A549 (cell line): ENCODE measurements around the gene ZBTB8B. TPM values are rescaled to one million over a fixed set of nuclear protein-coding genes. Genes with fewer than 3 reads are reported as not detected.
A peak's percentile ranks its signal among the peaks of the same experiment; 100 is the strongest.

Source experiments
- ATAC-seq, 2 experiments: fragments of 200-7000 bp in 1 of 2; fragments of >200 bp in 1 of 2; cut with Nextera tagmentation in 1 of 2; cut with Tn5 transposase in 1 of 2; 3 replicates each; pipeline versions ENCODE4 v1.8.0 to v1.9.1; 2018 to 2020; ENCODE audit warnings: mild to moderate bottlenecking in 1 of 2, moderate library complexity in 1 of 2
- CTCF ChIA-PET: fragments of 300-600 bp; sonication (Branson Sonifier 250); formaldehyde crosslinking; extraction: SDS; loops from one replicate; lab custom pipeline; 2021; ENCODE audit warnings: antibody characterized with exemption, inconsistent platforms; lab: Yijun Ruan, JAX
- POLR2A ChIA-PET: fragments of 350-600 bp; formaldehyde crosslinking; extraction: SDS; loops from one replicate; lab custom pipeline; 2021; ENCODE audit warnings: antibody characterized with exemption, inconsistent platforms; lab: Yijun Ruan, JAX
- DNase-seq, 2 experiments: peaks; one replicate each; pipeline versions ENCODE4 v3.0.0 to v3.0.0-alpha.2; 2011 to 2016; ENCODE audit warnings: low read depth in 1 of 2, low spot score in 1 of 2
- FAIRE-seq: peaks from 2 replicates; lab custom pipeline; 2011; peaks lifted over from hg19 to GRCh38; lab: Jason Lieb, UNC
- H3K27ac ChIP-seq, 2 experiments: fragments of >200 bp; sonication (Bioruptor Twin); formaldehyde crosslinking; 3 replicates each; pipeline ENCODE4 v1.5.1; 2016 to 2017
- H3K4me1 ChIP-seq: fragments of >200 bp; sonication (Bioruptor Twin); formaldehyde crosslinking; 3 replicates; pipeline ENCODE4 v1.6.1; 2016
- H3K4me2 ChIP-seq: fragments of >200 bp; sonication (Bioruptor Twin); formaldehyde crosslinking; 3 replicates; pipeline ENCODE4 v1.6.1; 2016
- H3K4me3 ChIP-seq: fragments of >200 bp; sonication (Bioruptor Twin); formaldehyde crosslinking; 3 replicates; pipeline ENCODE4 v1.5.1; 2016
- H3K9me3 ChIP-seq: fragments of >200 bp; sonication (Bioruptor Twin); formaldehyde crosslinking; 3 replicates; pipeline ENCODE4 v1.6.1; 2016
- BCL3 ChIP-seq: fragments of >200 bp; sonication (Bioruptor Twin); formaldehyde crosslinking; IDR thresholded peaks from 3 replicates; pipeline ENCODE4 v1.6.1; 2016
- CEBPB ChIP-seq, 2 experiments: fragments of >200 bp in 1 of 2; sonication (Bioruptor Twin) in 1 of 2; formaldehyde crosslinking in 1 of 2; IDR thresholded peaks; 2 replicates each; pipeline ENCODE4 v1.6.1; 2012 to 2016
- E2F6 ChIP-seq: IDR thresholded peaks from 2 replicates; pipeline ENCODE4 v1.6.1; 2012; ENCODE audit warnings: low read depth, borderline replicate concordance
- EHF ChIP-seq: fragments of 250-450 bp; sonication (Bioruptor Pico); IDR thresholded peaks from 2 replicates; pipeline ENCODE4 v1.5.0; 2020; ENCODE audit warnings: mild to moderate bottlenecking
- ESRRA ChIP-seq: fragments of 150-350 bp; IDR thresholded peaks from 2 replicates; pipeline ENCODE4 v1.6.1; 2014; ENCODE audit warnings: mild to moderate bottlenecking, low read length, borderline replicate concordance
- FOSL2 ChIP-seq, 2 experiments: fragments of 450-650 bp in 1 of 2; fragments of >200 bp in 1 of 2; sonication (Bioruptor Twin) in 1 of 2; formaldehyde crosslinking; IDR thresholded peaks; 2 replicates each; pipeline versions ENCODE4 v1.5.0 to v1.6.1; 2016 to 2020; ENCODE audit warnings: mild to moderate bottlenecking in 1 of 2, moderate library complexity in 1 of 2
- HEYL ChIP-seq: fragments of 250-450 bp; sonication (Bioruptor Pico); IDR thresholded peaks from 2 replicates; pipeline ENCODE4 v1.8.0; 2021; ENCODE audit warnings: mild to moderate bottlenecking, moderate library complexity
- JUN ChIP-seq, 2 experiments: fragments of >200 bp; sonication (Bioruptor Twin); formaldehyde crosslinking; IDR thresholded peaks; 2 replicates in 1 of 2; 3 replicates in 1 of 2; pipeline ENCODE4 v1.6.1; 2016 to 2017
- JUNB ChIP-seq: fragments of >200 bp; sonication (Bioruptor Twin); formaldehyde crosslinking; IDR thresholded peaks from 2 replicates; pipeline ENCODE4 v1.6.1; 2016
- MAZ ChIP-seq: fragments of 150-350 bp; IDR thresholded peaks from 2 replicates; pipeline ENCODE4 v1.6.1; 2014; ENCODE audit warnings: antibody characterized with exemption, low read depth, low read length, borderline replicate concordance
- MYC ChIP-seq: IDR thresholded peaks from 2 replicates; pipeline ENCODE4 v1.6.1; 2012; ENCODE audit warnings: mild to moderate bottlenecking, inconsistent platforms, low read length, improper control_type of control experiment, borderline replicate concordance
- NFE2L2 ChIP-seq: fragments of 150-350 bp; conservative IDR thresholded peaks from 2 replicates; pipeline ENCODE4 v1.6.1; 2014; ENCODE audit warnings: low read length
- NPAS2 ChIP-seq: fragments of 250-450 bp; sonication (Bioruptor Pico); IDR thresholded peaks from 2 replicates; pipeline ENCODE4 v1.8.0; 2022; ENCODE audit warnings: mild to moderate bottlenecking, moderate library complexity, borderline replicate concordance
- PBX3 ChIP-seq: IDR thresholded peaks from 2 replicates; pipeline ENCODE4 v1.6.1; 2012
- REST ChIP-seq: fragments of 200-600 bp; sonication (generic); IDR thresholded peaks from 2 replicates; pipeline ENCODE4 v1.6.1; 2016; ENCODE audit warnings: antibody characterized with exemption, mild to moderate bottlenecking, moderate library complexity
- RFX5 ChIP-seq: fragments of 450-650 bp; IDR thresholded peaks from 2 replicates; pipeline ENCODE4 v1.7.1; 2014; ENCODE audit warnings: antibody characterized with exemption, mild to moderate bottlenecking, moderate library complexity
- RNF2 ChIP-seq: fragments of 200-600 bp; sonication (generic); IDR thresholded peaks from 2 replicates; pipeline ENCODE4 v1.6.1; 2016; ENCODE audit warnings: low read depth, mild to moderate bottlenecking, antibody characterized with exemption, moderate library complexity, borderline replicate concordance
- TFCP2L1 ChIP-seq: fragments of 250-450 bp; sonication (Bioruptor Pico); IDR thresholded peaks from 2 replicates; pipeline ENCODE4 v1.5.0; 2021; ENCODE audit warnings: mild to moderate bottlenecking
- WGBS: methylation state at CpG from one replicate; pipeline ENCODE4 v1.1.6; 2017; ENCODE audit errors: missing lambda C conversion rate; 5-methylcytosine and 5-hydroxymethylcytosine counted together
- polyA minus RNA-seq: library from RNA; depleted of rRNA, polyadenylated mRNA; stranded (reverse); fragments of >200 nt; gene quantifications from 2 replicates; pipeline ENCODE4 v1.2.3, GENCODE V29; 2011; rRNA and poly(A)+ RNA removed
- polyA plus RNA-seq, 4 experiments: library from polyadenylated mRNA; depleted of rRNA in 3 of 4; stranded (reverse); fragments of >200 nt; fragmentation: RNase III in 1 of 4; extraction: RNeasy Plus Mini Kit Qiagen cat#74134 plus additional on column Dnase treatment in 1 of 4; gene quantifications; 2 replicates in 3 of 4; 3 replicates in 1 of 4; pipeline ENCODE4 v1.2.3, GENCODE V29; 2011 to 2017
- TF ChIP-seq, protein P1 (sequence below): IDR thresholded peaks from 2 replicates; pipeline ENCODE4 v1.6.1; 2012
- TF ChIP-seq, protein P2 (sequence below): fragments of 450-650 bp; IDR thresholded peaks from 2 replicates; pipeline ENCODE4 v1.6.1; 2014; ENCODE audit warnings: antibody characterized with exemption

ZBTB8B gene
- polyA plus RNA-seq (2011; rRNA removed) (0.01 TPM in 2 replicates), polyA plus RNA-seq (2017; fragmentation: RNase III; extraction: RNeasy Plus Mini Kit Qiagen cat#74134 plus additional on column Dnase treatment) (0.01 to 0.03 TPM (median 0.03 TPM) in 3 replicates), polyA minus RNA-seq (not detected in 2 replicates)
- under 0.01 TPM in 1 of 2 replicates, not detected in the other for polyA plus RNA-seq (2012; cell fraction: cytosol; rRNA removed)
- polyA plus RNA-seq (2012; cell fraction: nucleus; rRNA removed), result under 0.01 and 0.01 TPM in 2 replicates

- Histone ChIP-seq H3K4me2 (peak within 1 kb of the TSS; percentile 100), H3K4me3 (peak within 1 kb of the TSS; percentile 50), H3K4me1 (0 out of 3 replicates have a peak, but pooled peaks cover 6% of the 10 kb centered on the region), H3K27ac (0 out of 6 replicates have a peak within 1 kb of the TSS, but pooled peaks of 1 of the 2 experiments have one; percentile 38), H3K9me3 (no peaks in the 10 kb centered on the region)
- no peak for TF ChIP-seq HEYL
- peak; percentile 45; the same call in 1 of the 2 replicates for TF ChIP-seq RNF2
- peak; percentile 87 for TF ChIP-seq PBX3
- TF ChIP-seq REST, result no peak
- DNase-seq (peak; percentile 51 to 59), FAIRE-seq (no peak), ATAC-seq (peak; percentile 88 to 94)
- ChIA-PET CTCF (interaction anchor here (0.6 to 2.6 kb wide), 2 partner anchors 17 to 64 kb away, joined by 4 to 9 read pairs; no protein-coding TSS in a partner anchor), POLR2A (no interaction called here)
- 18% methylated on average over 15 of the region's 66 CpGs for WGBS
Measured at GRCh38 chr1:32464716-32465577, at the start of gene ZBTB8B. ZBTB8B (plus strand) TSS chr1:32465072; CDS start chr1:32470625, 5,553 bp downstream.

DNA sequence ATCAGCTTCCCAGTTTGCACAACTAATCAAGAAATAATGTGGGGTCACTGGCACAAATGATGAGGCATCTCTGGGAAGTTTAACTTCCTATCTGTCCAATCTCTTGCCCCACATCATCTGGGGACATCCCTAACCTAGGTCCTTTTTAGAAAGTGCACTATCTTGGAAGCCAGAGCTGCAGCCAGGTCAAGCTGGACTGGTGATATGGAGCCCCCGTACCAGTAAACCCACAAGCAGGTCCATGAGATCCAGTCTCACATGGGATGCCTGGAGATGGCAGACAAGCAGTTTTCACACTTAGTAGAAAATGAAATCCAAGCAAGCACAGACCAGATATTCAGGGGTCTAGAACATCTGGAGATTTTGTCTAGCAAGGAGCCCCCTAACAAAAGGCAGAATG, 43.1 kb upstream of the ZBTB8B start:
- no peak for DNase-seq
- Histone ChIP-seq H3K4me3 (no peak overlapping the region), H3K4me2 (no peak overlapping the region), H3K9me3 (no peaks in the 10 kb centered on the region), H3K27ac (no peak overlapping the region), H3K4me1 (no peaks in the 10 kb centered on the region)
- FAIRE-seq, result no peak
- no peak for ATAC-seq
- no peak for TF ChIP-seq FOSL2 (IDR thresholded peaks at IDR 0.05)
- TF ChIP-seq FOSL2 (CRISPR knock-in tag; IDR thresholded peaks at IDR 0.05), result no peak
- no peak for TF ChIP-seq JUNB
- no peak for TF ChIP-seq NFE2L2
- no peak for TF ChIP-seq TFCP2L1 (CRISPR knock-in tag)
- TF ChIP-seq EHF (CRISPR knock-in tag), result no peak
- TF ChIP-seq NPAS2 (CRISPR knock-in tag), result no peak
- TF ChIP-seq E2F6, result no peak
- POLR2A ChIA-PET, result no interaction called here
- 80% methylated on average over 1 of the region's 1 CpG for WGBS
- CTCF ChIA-PET, result interaction anchor here (2.7 to 8.3 kb wide), 2 partner anchors 8 to 21 kb away, joined by 13 to 42 read pairs; no protein-coding TSS in a partner anchor

DNA sequence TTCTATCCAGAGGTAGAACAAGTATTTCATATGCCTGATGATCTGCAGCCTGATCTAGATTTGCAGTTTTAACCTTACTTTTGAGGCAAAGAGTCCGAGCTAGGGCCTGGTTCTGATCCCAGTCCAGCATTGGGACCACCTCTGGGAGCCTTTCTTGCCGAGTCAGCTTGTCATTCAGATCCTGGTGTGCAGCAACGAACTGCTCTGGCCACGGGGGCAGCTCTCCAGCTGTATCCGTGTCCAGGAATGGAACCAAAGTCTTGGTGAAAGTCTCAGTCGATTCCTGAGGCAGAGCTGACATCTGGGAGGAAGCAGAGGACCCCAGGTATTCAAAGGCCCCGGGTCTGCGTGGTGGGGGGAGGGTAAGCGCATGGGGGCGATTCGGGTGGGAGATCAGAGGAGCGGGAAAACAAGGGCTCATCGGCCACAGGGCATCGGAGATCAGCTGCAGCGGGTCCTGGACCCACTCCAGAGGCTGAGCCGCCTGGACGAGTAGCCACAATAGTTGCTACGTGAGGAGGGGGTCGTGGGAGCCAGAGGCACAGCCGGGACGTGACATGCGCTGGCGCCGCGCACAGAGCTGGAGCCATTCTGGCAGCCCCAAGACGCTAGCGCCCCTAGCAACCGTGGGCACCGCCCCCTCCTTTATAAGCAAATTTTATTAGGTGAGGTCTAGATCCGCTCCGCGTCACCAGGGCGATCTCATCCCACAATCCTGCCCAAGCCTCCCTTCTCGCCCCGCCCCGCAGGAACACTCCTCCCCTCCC, 38.2 kb upstream of the ZBTB8B start:
- H3K4me2 ChIP-seq, result no peak overlapping the region
- H3K9me3 ChIP-seq, result no peaks in the 10 kb centered on the region
- POLR2A ChIA-PET, result interaction anchor here (0.7 kb wide), 1 partner anchor 73 kb away, joined by 3 read pairs; no protein-coding TSS in a partner anchor
- CTCF ChIA-PET, result interaction anchor here (0.6 to 8.3 kb wide), 5 partner anchors 13 to 277 kb away, joined by 3 to 42 read pairs (median 3); no protein-coding TSS in a partner anchor
- DNase-seq (no peak), ATAC-seq (no peak), FAIRE-seq (no peak)
- no peak overlapping the region for H3K4me3 ChIP-seq
- WGBS, result 83% methylated on average over 26 of the region's 36 CpGs
- 0 out of 3 replicates have a peak, but pooled peaks cover 3% of the 10 kb centered on the region for H3K4me1 ChIP-seq
- H3K27ac ChIP-seq, result no peak overlapping the region
- TF ChIP-seq RFX5 (no peak), ESRRA (no peak), MAZ (no peak), MYC (no peak), RNF2 (no peak), JUN (IDR thresholded peaks at IDR 0.05) (no peak), BCL3 (no peak), CEBPB (IDR thresholded peaks at IDR 0.05) (no peak), TFCP2L1 (CRISPR knock-in tag) (no peak), NFE2L2 (no peak)
- TF ChIP-seq, protein P1, sequence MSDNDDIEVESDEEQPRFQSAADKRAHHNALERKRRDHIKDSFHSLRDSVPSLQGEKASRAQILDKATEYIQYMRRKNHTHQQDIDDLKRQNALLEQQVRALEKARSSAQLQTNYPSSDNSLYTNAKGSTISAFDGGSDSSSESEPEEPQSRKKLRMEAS, result no peak
- TF ChIP-seq, protein P2, sequence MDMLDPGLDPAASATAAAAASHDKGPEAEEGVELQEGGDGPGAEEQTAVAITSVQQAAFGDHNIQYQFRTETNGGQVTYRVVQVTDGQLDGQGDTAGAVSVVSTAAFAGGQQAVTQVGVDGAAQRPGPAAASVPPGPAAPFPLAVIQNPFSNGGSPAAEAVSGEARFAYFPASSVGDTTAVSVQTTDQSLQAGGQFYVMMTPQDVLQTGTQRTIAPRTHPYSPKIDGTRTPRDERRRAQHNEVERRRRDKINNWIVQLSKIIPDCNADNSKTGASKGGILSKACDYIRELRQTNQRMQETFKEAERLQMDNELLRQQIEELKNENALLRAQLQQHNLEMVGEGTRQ, result no peak
